AG04450 (cell line): ENCODE measurements around the gene MUC6. TPM values are rescaled to one million over a fixed set of nuclear protein-coding genes. Genes with fewer than 3 reads are reported as not detected.

Experiments used
- CTCF ChIA-PET: fragments of 300-600, 350-600 bp; formaldehyde crosslinking; extraction: SDS; loops from one replicate; lab custom pipeline; 2022; ENCODE audit warnings: antibody characterized with exemption, inconsistent platforms; lab: Charles Lee
- POLR2A ChIA-PET: fragments of 350-600 bp; formaldehyde crosslinking; extraction: SDS; loops from one replicate; lab custom pipeline; 2021; ENCODE audit warnings: antibody characterized with exemption, inconsistent platforms; lab: Yijun Ruan, JAX
- DNase-seq: peaks from one replicate; pipeline ENCODE4 v3.0.0-alpha.2; 2011; ENCODE audit warnings: low read depth, low spot score
- H3K27ac ChIP-seq: one replicate; pipeline ENCODE4 v1.5.1; 2012; ENCODE audit warnings: low read depth, low read length, control low read depth
- H3K27me3 ChIP-seq: one replicate; pipeline ENCODE4 v1.6.0; 2012; ENCODE audit warnings: low read length; ENCODE audit not compliant: control insufficient read depth, insufficient read depth
- H3K4me3 ChIP-seq: 2 replicates; pipeline ENCODE4 v1.5.1; 2011; ENCODE audit warnings: mild to moderate bottlenecking, low read depth, low read length, control low read depth
- H3K9me3 ChIP-seq: 2 replicates; pipeline ENCODE4 v1.5.1; 2012; ENCODE audit warnings: low read length; ENCODE audit not compliant: control insufficient read depth, insufficient read depth
- polyA plus RNA-seq: library from polyadenylated mRNA; depleted of rRNA; stranded (reverse); fragments of >200 nt; gene quantifications from 2 replicates; pipeline ENCODE4 v1.2.3, GENCODE V29; 2011
- TF ChIP-seq, protein P1 (sequence below): IDR thresholded peaks from 2 replicates; pipeline ENCODE4 v1.5.1; 2011; ENCODE audit warnings: low read depth, low read length, control low read depth, inconsistent platforms

The MUC6 gene
- polyA plus RNA-seq, 1 experiment, result not detected

DNA sequence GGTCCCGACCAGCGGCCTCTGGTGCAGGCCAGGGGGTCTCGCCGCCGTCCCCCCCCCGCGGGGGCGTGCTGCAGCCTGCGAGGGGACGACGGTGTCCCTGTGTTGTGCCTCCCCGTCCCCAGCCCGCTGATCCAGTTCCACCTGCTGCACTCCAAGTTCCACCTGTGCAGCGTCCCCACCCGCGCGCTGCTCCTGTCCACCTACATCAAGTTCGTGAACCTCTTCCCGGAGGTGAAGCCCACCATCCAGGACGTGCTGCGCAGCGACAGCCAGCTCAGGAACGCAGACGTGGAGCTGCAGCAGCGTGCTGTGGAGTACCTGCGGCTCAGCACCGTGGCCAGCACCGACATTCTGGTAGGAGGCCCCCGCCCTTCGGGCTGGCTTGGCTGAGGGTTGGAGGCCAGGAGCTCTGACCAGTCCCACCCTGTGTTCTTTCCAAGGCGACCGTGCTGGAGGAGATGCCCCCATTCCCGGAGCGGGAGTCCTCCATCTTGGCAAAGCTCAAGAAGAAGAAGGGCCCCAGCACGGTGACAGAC lies 42.8 kb downstream of the MUC6 start:
- CTCF ChIA-PET, result no interaction called here

DNA sequence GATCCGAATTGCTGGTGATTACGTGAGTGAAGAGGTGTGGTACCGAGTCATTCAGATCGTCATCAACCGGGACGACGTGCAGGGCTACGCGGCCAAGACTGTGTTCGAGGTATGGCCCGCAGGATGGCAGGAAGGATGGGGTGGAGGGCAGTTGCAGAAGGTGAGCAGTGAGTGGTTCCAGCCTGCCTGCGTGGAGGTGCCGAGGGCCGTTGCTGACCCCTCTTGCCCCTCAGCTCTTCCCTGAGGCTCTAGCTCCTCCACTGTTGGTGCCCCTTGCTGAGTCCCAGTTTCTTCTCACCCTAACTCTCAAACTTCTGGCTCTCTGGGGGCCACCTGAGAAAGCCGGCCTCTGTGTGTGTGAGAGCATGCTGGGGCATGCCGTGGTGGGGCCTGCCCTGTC lies 43.9 kb downstream of the MUC6 start:
- Histone ChIP-seq H3K4me3 (no peak overlapping the region), H3K9me3 (no peaks in the 10 kb centered on the region; the same call in 1 of the 2 replicates)
- TF ChIP-seq, protein P1, sequence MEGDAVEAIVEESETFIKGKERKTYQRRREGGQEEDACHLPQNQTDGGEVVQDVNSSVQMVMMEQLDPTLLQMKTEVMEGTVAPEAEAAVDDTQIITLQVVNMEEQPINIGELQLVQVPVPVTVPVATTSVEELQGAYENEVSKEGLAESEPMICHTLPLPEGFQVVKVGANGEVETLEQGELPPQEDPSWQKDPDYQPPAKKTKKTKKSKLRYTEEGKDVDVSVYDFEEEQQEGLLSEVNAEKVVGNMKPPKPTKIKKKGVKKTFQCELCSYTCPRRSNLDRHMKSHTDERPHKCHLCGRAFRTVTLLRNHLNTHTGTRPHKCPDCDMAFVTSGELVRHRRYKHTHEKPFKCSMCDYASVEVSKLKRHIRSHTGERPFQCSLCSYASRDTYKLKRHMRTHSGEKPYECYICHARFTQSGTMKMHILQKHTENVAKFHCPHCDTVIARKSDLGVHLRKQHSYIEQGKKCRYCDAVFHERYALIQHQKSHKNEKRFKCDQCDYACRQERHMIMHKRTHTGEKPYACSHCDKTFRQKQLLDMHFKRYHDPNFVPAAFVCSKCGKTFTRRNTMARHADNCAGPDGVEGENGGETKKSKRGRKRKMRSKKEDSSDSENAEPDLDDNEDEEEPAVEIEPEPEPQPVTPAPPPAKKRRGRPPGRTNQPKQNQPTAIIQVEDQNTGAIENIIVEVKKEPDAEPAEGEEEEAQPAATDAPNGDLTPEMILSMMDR, result no peak

More for the DNA sequence above, 42.8 kb downstream of the MUC6 start:
- TF ChIP-seq, protein P1, result no peak
- Histone ChIP-seq H3K4me3 (no peak overlapping the region), H3K9me3 (no peaks in the 10 kb centered on the region; the same call in 1 of the 2 replicates), H3K27me3 (no peaks in the 10 kb centered on the region), H3K27ac (no peak overlapping the region)
- no peak for DNase-seq
- POLR2A ChIA-PET, result no interaction called here

GRCh38 chr11:991711-992307 lies 44.7 kb downstream of the MUC6 start:
- Histone ChIP-seq H3K27ac (no peak overlapping the region), H3K27me3 (no peaks in the 10 kb centered on the region), H3K9me3 (no peaks in the 10 kb centered on the region; the same call in 1 of the 2 replicates), H3K4me3 (no peak overlapping the region)
- CTCF ChIA-PET, result no interaction called here
- POLR2A ChIA-PET, result no interaction called here
- DNase-seq, result no peak
- TF ChIP-seq, protein P1, result no peak

More for the DNA sequence above, 43.9 kb downstream of the MUC6 start:
- ChIA-PET CTCF (no interaction called here), POLR2A (no interaction called here)
- no peak overlapping the region for H3K27ac ChIP-seq
- no peak for DNase-seq
- H3K27me3 ChIP-seq, result no peaks in the 10 kb centered on the region

GRCh38 chr11:991034-991433 lies 45.5 kb downstream of the MUC6 start:
- DNase-seq, result no peak
- no peak overlapping the region for H3K27ac ChIP-seq
- H3K9me3 ChIP-seq, result no peaks in the 10 kb centered on the region; the same call in 1 of the 2 replicates
- CTCF ChIA-PET, result interaction anchor here (0.6 kb wide), 1 partner anchor 47 kb away, joined by 4 read pairs; no protein-coding TSS in a partner anchor
- TF ChIP-seq, protein P1, result no peak
- POLR2A ChIA-PET, result no interaction called here
- no peak overlapping the region for H3K4me3 ChIP-seq
- H3K27me3 ChIP-seq, result no peaks in the 10 kb centered on the region

DNA sequence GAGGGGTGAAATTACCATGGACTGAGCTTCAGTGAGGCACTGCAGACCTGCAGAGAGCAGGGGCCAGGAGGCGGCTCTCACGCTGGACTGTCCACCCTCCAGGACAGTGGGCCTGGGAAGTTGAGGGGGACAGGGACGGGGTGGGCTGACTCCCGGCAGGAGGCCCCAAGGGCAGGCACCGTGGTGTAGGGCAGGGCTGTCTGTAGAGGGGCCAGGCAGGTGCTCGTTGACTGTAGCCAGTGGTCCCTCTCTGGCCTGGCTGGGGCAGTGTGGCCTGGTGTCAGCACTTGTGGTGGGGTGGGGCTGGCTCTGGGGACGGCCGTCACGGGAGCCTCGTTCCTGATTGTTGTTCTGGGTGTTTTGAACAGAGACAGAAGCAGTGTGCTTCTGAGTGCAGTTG lies 46.4 kb downstream of the MUC6 start:
- DNase-seq, result no peak
- CTCF ChIA-PET, result no interaction called here
- no peaks in the 10 kb centered on the region; the same call in 1 of the 2 replicates for H3K9me3 ChIP-seq
- H3K4me3 ChIP-seq, result no peak overlapping the region
- no peaks in the 10 kb centered on the region for H3K27me3 ChIP-seq
- no peak overlapping the region for H3K27ac ChIP-seq
- TF ChIP-seq, protein P1, result no peak
- POLR2A ChIA-PET, result no interaction called here
